ENCODE results near the gene MOV10L1.
A peak's percentile ranks its signal among the peaks of the same experiment; 100 is the strongest.

Gene MOV10L1

DNA sequence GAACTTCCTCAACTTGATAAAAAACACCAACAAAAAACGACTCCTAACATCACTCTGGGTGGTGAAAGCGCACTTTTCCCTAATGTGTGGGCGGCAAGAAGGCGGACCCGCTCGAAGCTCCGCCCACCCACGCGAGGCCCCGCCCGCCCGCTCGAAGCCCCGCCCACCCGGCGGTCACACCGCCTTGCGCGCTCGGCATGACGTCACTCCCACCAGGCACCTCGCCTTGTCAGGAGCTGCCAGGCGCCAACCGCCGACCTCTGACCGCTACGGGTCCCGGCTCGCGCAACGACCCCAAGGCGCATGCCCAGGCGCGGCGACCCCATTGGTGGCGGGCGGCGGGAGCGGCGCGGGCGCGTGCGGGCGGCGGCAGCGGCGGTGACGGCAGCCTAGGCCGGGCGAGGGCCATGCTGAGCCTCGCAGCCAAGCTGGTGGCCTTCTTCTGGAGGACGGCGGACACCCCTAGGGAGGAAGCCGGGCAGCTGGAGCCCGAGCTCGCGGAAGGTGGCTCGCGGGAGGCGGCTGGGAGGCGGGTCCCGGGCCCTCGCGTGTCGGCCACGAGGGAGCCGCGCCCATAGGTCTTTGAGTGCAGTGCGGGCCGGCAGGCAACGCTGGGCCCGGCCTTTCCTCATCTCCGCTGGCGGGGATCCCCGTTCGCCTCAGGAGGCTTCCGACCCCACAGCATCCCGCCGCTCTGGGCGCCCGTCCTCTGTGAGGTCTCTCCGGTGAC lies at the start of gene MOV10L1:
Gene MOV10L1, plus strand, starts transcription at position 325 of the 730 bp plus-strand sequence. Its CDS starts 83 bp downstream, at position 408.
- no peak for DNase-seq

DNA sequence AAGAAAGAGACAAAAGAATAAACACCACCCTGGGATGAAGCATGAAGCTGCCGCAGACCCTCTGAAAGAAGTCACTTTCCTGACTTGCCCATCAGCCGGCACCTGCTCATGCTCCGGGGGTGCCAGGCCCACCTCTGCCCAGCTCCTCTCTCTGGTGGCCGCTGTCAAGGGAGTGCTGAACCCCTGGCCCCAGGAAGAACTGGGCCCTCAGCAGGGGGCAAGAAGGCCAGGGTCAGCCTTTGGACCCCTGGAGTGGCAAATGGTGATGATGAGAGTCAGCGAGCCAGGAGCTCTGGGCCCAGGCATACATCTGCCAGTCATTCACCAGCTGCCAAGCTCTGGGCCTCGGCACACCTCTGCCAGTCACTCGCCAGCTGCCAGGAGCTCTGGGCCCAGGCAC lies 49.1 kb upstream of the MOV10L1 start:
- DNase-seq: no peak

DNA sequence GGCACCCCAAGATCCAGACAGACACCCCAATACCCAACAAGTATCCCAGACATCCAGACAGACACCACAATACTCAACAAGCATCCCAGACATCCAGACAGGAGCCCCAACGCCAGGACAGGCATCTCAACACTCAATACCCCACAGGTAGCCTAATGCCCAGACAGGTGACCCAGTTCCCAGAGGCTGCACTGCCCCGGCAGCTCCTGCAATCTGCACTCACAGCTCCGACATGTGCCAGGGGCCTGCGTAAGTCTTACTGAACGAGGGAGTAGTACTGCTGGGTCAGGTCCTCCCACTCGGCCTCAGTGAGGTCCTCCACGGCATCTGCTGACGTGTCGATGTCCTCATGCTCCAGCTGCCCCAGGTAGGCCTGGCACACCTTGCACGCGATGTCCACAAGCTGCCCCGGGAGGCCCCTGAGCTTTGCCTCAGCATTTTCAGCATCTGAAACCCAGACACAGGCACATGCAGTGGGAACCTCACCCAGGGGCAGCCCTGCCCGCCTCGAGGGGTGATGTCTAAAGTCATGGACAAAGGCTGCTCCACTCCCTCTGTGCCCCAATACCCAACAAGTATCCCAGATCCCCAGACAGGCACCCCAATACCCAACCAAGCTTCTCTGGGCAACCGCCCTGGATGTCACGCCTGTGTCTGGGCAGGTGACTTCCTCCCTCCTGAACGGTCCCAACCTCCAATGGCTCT lies 48.3 kb upstream of the MOV10L1 start:
- no peak for DNase-seq

DNA sequence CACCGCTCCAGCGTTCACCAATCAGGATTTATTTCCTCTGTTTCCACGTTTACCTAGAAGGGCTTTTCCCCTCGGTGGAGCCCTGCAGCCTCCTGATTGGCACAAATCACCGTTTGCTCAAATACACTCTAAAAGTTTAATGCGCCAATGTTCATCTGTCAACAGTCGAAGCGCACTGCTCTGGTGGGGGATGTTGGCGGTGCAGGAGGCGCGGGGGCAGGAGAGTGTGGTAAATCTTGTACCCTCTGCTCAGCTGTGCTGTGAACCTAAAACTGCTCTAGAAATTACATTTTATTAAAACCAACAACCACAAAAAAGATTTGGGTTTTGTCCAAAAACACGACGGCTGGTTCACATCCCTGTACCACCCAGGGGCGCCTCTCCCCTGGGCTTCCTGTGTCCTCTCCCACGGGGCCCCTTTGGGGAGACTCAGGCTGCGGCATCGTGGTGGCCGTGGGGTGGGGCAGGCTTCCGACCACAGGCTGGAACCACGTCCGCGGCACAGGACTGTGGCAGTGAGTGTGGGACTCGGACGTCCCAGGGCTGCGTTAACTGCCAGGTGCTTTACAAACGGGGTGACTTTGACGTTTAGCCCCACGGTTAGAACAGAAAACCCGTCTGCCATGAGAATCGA lies 45.2 kb upstream of the MOV10L1 start:
- DNase-seq: no peak

DNA sequence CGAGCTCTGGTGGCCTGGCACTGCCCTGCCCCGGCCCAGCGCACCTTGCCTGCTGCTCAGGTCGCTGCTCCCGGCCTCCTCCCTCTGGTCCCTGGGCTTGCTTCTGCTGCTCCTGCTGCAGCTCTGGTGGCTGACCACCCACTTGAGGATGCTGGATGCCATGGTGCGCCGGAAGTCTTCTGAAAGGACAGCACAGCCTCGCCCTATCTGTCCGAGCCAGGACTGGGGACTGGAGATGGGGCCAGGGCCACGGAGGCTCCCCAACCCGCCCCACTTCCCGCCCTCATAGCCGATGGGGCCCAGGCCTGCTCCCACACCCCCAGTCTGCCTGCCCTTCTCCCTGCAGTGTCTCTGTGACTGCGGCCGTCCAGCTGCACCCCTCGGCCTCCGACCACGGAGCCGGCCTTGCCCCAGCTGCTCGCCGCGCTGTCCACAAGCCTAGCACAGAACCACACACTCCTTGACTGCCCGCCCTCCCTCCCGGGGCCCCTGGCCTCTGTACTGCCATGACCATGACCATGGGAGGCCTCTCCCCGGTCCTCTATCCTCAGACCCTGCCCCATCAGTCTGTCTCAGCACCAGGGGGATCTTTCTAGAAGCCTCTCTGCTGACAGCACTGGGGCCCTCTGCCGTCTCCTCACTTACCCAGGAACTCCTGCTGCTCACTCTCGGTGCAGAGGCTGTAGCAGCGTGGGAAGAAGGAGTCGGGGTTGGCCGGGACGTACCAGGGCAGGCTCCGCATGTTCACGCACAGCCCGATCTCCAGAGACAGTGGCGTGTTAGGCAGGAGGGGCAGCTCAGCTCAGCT lies 44.4 kb upstream of the MOV10L1 start:
- DNase-seq: no peak

DNA sequence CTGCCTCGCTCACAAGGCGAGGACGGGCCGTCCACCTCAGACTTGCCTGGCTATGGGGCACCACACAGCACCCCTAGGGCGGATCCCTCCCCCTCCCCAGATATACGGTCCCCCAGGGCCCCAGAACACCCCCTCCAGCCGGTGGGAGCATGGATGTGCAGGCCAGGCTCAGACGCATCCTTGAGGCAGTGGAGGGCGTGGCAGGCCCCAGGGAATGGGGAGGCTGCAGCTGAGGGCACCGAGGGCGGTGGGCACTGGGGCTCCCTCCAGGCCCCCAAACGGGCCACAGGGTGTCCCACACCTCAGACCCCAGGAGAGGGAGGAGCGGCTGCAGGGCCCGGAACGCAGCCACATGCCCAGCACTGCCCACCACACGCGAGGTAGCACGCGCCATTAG lies 43.8 kb upstream of the MOV10L1 start:
- DNase-seq: no peak

DNA sequence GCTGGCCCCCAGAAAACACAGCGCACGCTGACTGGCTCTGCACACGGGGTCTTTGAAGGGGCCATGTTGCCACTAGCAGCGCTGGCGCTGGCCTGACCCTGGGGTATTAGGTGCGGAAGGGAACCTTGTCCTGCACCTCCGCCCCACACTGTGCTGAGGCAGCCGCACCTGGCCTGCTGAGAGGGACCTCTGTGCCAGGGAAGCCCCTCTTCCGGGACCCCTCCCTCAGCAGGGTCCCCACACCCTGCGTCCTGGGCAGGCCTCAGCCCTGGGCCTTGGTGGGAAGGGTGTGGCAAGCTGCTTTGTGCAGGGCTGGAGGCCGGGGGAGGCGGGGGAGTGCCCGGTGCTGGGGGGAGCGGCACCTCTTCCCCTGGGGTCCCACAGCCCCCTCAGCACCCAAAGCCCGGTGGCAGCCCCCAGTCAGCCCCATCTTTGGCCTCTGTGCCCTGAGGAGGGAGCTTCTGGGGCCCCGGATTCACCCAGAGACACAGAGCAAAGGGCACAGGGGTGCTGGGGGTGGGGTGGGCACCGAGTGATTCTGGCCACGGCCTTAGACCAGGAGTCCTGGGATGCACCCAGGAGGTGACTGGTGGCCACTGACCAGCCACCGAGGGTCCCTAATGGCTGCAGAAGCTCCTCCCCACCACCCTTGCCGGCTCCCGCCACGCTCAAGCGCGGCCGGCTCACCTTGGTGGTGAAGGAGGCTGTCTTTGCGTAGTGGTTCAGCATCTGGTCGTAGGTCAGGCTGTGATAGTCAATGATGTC lies 43.1 kb upstream of the MOV10L1 start:
- no peak for DNase-seq

DNA sequence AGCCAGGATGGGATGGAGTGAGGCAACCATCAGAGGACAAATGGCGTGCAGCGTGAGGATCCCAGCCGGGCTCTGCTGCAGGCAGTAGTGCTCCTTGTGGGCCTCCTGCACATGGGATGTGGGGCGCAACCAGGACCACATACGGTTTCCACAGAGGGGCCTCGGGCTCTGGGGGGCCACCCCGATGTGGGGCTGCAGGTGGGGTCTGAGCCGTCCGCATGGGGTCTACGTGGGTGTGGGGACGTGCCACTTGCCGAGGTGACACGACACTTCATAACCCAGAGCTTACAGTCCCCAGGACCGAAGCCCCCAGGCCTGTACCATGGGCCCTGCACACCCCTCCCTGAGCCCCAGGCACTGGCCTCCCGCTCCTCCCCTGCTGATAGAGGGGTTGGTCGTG lies 42.5 kb upstream of the MOV10L1 start:
- DNase-seq: no peak

DNA sequence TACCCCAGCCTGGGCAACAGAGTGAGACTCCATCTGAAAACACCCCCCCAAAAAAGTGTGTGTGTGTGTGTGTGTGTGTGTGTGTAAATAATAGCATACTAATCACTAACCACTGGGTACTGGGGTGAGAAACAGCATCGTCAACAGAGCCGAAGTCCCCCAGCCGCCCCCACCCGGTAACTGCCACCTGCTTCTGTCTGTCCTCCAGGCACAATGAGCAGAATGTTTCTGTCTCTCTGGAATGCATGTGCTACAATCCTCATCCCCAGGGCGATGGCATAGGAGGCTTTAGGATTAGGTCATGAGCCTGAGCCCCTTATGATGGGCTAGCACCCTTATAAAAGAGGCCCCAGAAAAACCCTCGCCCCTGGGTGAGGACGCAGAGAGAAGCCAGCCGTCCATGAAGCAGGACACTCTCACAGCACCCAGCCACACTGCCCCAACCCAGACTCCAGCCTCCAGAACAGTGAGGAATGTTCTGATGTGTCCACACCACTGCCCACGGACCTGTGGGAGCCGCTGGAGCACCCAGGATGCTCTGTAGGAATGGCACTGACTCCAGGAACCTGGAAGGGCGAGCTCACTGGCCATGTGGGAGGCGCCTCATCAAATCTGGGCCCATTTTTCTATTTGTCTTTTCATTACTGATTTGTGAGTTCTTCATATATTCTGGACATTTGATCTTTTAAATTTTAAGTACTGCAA lies 41.6 kb upstream of the MOV10L1 start:
- DNase-seq: no peak

DNA sequence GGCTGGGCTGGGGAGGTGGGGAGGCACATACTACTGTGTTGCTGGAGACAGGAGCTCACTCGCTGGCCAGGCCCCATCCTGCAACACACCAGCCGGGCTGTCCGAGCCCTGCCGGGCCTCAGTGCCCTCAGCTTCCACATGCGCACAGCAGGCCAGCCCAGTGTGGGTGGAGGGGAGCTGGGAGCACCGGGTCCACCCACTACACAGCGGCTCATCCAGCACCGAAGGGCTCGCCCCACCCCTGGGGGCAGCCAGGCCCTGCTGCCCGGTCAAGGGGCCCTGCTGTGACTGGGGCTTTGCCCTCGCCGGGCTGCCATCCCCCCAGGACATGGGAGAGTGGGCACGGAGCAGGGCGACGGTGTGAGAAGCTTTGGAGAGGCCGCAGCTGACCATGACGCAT lies 41.0 kb upstream of the MOV10L1 start:
- no peak for DNase-seq

DNA sequence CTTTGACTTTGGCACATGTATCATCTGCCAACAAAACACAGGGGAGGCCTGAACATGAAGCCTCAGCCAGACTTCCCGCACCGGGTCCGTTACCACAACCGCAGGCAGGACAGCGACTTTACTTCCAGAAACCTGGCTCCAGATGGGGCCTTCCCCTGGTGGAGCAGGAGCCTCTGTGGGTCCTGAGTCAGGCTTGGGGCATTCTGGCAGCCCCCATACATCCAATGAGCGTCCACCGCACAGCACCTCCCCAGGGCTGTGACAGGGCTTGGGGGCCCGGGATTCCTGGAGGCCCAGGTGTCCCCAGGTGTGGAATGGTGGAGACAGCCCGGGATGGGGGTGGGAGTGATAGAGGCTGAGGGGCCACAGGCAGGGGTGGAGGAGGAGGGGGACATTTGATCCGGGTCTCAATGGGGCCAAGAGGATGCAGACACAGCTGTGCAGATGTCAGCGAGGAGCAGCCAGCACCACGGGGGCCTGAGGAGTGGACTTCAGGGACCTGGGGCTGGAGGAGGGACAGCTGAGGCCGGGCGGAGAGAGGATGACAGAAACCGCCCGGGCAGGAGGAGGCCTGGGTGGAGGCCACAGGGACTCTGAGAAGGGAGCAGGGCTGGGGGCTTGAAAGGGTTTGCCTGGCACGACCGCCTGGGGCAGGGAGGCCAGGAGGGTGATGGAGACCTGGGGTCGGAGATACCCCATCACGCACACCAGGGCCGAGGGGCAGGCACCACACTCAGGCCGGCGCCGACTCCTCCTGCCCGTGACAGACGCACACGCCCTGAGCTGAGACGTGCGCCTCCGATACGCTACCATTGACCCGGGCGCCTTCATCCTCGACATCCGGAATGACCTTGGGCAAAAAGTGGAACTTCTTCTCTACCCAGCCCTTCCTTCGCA lies 40.3 kb upstream of the MOV10L1 start:
- DNase-seq: no peak

DNA sequence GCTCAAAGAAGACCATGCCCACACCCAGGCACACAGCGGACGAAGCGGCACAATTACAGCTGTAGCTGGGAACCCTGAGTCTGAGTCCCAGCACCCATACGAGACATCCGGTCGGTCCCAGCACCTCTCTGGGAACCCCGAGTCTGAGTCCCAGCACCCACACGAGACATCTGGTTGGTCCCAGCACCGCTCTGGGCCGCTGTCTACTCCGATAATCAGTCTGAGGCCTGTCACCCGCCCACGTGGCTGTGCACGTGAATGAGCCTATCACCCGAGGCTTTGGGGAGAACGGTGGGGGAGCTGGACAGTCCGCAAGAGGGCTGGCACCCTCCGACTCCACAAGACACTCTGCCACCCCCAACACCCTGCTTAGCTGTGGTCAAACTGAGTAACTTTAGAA lies 37.9 kb upstream of the MOV10L1 start:
- no peak for DNase-seq

DNA sequence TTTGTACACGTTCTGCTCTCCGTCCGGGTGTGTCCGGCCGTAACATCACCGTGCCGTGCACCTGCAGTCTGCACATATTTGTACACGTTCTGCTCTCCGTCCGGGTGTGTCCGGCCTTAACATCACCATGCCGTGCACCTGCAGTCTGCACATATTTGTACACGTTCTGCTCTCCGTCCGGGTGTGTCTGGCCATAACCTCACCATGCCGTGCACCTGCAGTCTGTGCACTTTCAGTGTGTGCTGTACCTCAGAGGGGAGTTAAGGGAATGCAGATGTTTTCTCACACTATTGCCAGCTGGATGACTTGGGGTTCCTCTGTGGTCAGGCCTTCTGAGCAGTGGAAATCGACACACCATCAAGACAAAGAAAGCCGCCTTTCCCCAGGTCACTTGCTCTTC lies 35.9 kb upstream of the MOV10L1 start:
- no peak for DNase-seq

DNA sequence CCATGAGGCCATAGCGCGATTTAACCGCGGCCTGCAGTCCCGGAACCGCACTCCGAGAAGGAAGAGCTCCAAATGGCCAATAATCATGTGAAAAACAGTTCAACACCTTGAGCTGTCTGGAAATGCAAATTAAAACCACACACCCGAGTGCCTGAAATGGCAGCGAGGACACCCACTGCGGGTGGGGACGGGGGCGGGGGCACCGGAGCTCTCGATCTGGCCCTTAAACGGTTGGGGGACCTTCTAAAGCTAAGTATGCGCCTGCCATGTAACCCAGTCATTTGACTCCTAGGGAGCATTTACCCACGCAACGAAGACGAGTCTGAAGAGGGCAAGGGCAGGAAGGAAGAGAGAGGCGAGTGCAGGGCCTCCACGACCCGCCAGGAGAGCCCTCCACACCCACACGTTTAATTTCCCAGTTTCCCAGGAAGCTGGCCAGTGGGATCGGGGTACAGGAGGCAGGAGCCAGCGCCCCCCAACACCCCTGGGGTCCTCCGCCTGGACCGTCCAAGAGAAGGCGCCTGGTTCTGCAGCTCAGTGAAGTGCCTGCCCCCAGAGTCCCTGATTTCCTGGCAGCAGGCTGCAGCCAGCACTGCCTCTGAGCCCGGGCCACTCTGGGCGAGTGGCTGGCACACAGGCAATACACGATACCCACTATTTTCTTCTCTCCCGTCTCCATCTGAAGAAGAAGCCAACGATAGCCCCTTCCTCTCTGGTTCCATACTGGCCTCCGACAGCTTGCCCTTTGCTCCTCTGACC lies 33.4 kb upstream of the MOV10L1 start:
- no peak for DNase-seq

DNA sequence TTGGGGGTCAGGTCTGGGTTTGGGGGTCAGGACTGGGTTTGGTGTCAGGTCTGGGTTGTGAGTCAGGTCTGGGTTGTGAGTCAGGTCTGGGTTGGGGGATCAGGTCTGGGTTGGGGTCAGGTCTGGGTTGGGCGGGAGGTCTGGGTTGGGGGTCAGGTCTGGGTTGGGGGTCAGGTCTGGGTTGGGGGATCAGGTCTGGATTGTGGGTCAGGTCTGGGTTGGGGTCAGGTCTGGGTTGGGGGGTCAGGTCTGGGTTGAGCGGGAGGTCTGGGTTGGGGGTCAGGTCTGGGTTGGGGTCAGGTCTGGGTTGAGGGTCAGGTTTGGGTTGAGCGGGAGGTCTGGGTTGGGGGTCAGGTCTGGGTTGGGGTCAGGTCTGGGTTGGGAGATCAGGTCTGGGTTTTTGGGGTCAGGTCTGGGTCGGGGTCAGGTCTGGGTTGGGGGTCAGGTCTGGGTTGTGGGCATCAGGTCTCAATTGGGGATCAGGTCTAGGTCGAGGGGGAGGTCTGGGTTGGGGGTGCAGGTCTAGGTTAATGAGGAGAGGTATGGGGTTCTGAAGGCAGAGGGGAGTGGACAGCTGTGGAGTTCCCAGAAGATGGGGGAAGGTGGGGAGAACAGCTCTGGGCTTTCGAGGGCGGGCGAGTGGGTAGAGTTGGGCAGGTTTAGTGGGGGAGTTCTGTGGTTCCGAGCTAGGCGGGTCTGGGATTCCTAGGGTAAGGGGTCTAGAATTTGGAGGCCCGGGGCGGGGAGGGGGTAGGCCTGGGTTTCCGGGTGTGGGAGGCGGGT lies 32.3 kb upstream of the MOV10L1 start:
- DNase-seq: no peak

DNA sequence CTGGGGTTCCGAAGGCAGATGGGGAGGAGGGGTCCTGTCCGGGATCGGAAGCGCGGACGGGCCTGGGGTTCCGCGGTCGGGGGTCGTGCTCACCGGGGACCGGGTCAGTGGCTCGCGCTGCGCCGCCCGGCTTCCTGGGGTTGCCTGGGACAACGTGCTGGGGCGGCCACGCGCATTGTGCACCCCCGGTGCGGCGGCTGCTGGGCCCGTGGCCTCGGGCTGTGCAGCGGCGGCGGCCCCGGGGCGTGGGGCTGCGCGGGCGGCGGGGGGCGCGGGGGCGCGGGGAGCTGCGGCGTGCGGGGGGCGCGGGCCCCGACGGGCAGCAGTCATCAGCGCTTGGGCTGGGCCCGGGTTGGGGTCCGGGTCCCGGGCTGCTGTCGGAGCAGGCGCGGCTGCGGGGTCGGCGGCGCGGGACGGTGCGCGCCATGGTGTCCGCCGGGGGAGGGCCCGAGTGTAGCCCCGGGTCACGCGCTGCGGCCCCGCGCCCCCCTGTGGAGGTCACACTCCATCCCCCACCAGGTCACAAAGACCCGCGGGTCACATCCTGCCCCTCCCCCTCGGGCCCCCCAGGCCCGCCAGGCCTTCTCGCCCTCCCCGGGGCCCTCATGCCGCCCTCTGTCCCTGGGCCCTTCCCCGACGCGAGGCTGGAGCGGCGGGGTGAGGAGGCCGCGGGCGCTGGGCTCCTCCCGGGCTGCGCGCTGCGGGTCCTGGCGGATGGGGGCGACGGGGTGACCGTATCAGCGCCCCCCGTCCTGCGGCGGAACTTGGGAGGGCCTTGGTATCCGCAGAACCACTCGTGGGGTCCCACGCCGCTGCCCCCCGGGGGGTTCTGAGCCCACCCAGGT lies 31.5 kb upstream of the MOV10L1 start, which contains the start of gene TTLL8:
Gene TTLL8, minus strand, starts transcription at position 238 of the 845 bp plus-strand sequence.
- DNase-seq: no peak

DNA sequence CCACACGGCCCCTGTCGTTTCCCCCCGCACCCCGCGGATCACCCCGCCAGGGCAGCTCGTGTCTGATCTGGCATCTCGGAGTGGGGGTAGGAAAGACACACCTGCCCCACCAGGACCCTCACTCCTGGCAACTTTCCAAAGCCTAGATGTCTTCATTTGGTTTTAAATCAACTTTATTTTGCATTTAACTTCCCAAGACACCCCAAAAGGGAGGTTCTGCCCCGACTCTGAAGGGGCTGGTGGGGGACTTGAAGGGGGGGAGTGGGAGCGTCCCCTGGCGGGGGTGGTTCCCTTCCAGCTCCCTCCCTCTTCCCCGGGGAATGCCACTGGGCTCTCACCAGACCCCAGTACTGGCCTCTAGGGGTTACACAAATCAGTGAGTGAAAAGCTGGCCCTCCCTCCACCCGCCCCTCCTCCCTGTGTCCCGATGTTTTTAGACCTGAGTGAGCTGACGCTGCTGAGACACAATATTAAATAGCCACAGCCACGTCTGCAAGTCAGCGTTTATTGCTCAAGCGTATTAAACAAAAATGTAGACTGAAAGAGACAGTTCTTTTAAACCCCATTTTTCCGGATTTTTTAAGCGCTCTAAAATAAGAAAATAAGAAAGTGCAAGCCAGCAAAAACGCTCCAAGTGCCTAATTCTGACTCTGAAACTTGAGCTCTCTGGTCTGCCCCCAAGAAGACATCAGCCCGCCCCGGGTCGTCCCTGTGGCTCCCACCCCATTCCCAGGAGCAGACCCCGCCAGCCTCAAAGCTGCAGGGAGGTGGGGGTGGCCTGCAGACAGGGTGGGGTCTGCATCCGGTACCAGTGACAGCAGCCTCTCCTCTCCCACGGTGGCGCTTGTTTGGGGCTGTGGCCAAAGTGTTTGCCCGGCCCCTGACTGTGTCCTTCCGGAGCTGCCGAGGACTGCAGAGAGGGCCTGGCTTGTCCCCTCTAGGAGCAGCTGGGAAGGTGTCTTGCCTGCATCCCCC lies 30.6 kb upstream of the MOV10L1 start:
- peak; percentile 66 for DNase-seq

All from NCI-H69 (cell line).